Lung (tissue), 12 donors: ENCODE results near the gene ANKRD60. TPM values are rescaled to one million over a fixed set of nuclear protein-coding genes. Genes with fewer than 3 reads are reported as not detected.

Source experiments
- ATAC-seq: fragments of 200-7000 bp; cut with Tn5 transposase; one replicate; pipeline ENCODE4 v1.9.1; 2020; ENCODE audit warnings: moderate number of reproducible peaks; ENCODE audit not compliant: insufficient read depth, low FRiP score
- DNase-seq, 3 donors: peaks; one replicate each; pipeline ENCODE4 v3.0.0-alpha.2; 2013 to 2017
- H3K27ac ChIP-seq, 2 donors: one replicate each; pipeline ENCODE4 v1.5.1; 2013; ENCODE audit warnings: mild to moderate bottlenecking in 2 of 2, moderate library complexity in 2 of 2, control low read depth in 1 of 2, inconsistent platforms in 1 of 2, low read depth in 1 of 2, low read length in 1 of 2
- H3K27me3 ChIP-seq, 3 donors: one replicate each; pipeline ENCODE4 v1.5.1; 2013; ENCODE audit warnings: low read length in 2 of 3; ENCODE audit not compliant: control insufficient read depth in 3 of 3, insufficient read depth in 3 of 3
- H3K36me3 ChIP-seq, 4 donors: one replicate each; pipeline ENCODE4 v1.5.1; 2013; ENCODE audit warnings: low read length in 4 of 4, mild to moderate bottlenecking in 1 of 4, moderate library complexity in 1 of 4; ENCODE audit not compliant: control insufficient read depth in 4 of 4, insufficient read depth in 4 of 4
- H3K4me1 ChIP-seq, 5 donors: one replicate each; pipeline ENCODE4 v1.5.1; 2013; ENCODE audit warnings: low read length in 5 of 5, mild to moderate bottlenecking in 2 of 5, moderate library complexity in 1 of 5; ENCODE audit not compliant: control insufficient read depth in 5 of 5, insufficient read depth in 5 of 5
- H3K4me3 ChIP-seq: one replicate; pipeline ENCODE4 v1.5.1; 2013; ENCODE audit warnings: mild to moderate bottlenecking, control low read depth, moderate library complexity
- H3K9ac ChIP-seq, 2 donors: one replicate each; pipeline ENCODE4 v1.5.1; 2013; ENCODE audit warnings: low read length in 2 of 2, control low read depth in 1 of 2; ENCODE audit not compliant: insufficient read depth in 1 of 2
- H3K9me3 ChIP-seq, 4 donors: one replicate each; pipeline ENCODE4 v1.5.1; 2013; ENCODE audit warnings: low read length in 3 of 4, mild to moderate bottlenecking in 1 of 4, moderate library complexity in 1 of 4; ENCODE audit not compliant: control insufficient read depth in 4 of 4, insufficient read depth in 3 of 4
- CTCF ChIP-seq: IDR thresholded peaks from 2 replicates; pipeline ENCODE4 v1.5.1; 2012; ENCODE audit warnings: mild to moderate bottlenecking; ENCODE audit errors: control extremely low read depth, extremely low read depth
- WGBS, 2 donors: extraction: QIAGEN DNeasy Blood & Tissue Kit; methylation state at CpG; one replicate each; pipeline ENCODE4 v1.1.7; 2013; 5-methylcytosine and 5-hydroxymethylcytosine counted together
- polyA plus RNA-seq, 2 donors: library from polyadenylated mRNA; stranded (reverse); fragments of 200-250 nt; gene quantifications; one replicate each; pipeline ENCODE4 v1.2.1, GENCODE V29; 2013
- total RNA-seq, 2 donors: library from RNA; depleted of rRNA in 1 of 2; stranded (reverse); fragments of >200 nt in 1 of 2; gene quantifications; one replicate each; pipeline ENCODE4 v1.2.1, GENCODE V29; 2014 to 2021
- donor health status: control.
- donor health status: control.
- donor health status: Bipolar disorder and iron deficiency.
- donor health status: healthy.
- donor health status: DM: yes; HTN: yes; CAD: no.

Gene ANKRD60
- total and polyA plus RNA-seq, 4 donors, result not detected

GRCh38 chr20:58243653-58244410, 15.4 kb upstream of the ANKRD60 start:
- Histone ChIP-seq H3K27ac (no peak overlapping the region), H3K27me3 (no peaks in the 10 kb centered on the region), H3K9ac (no peak overlapping the region), H3K36me3 (peaks cover 6 to 37% (median 17%) of the 10 kb centered on the region in 4 donors), H3K4me1 (no peaks in the 10 kb centered on the region), H3K4me3 (no peak overlapping the region), H3K9me3 (no peaks in the 10 kb centered on the region)
- ATAC-seq, result no peak
- WGBS, 2 donors, result 86 to 91% methylated on average over 9 of the region's 9 CpGs
- DNase-seq, result no peak
- TF ChIP-seq CTCF, result no peak

- DNase-seq, result no peak
- TF ChIP-seq CTCF, result no peak
- Histone ChIP-seq H3K4me1 (no peaks in the 10 kb centered on the region), H3K27ac (no peak overlapping the region), H3K9ac (no peak overlapping the region), H3K27me3 (no peaks in the 10 kb centered on the region), H3K9me3 (no peaks in the 10 kb centered on the region), H3K36me3 (peaks cover 6 to 36% (median 17%) of the 10 kb centered on the region in 4 donors), H3K4me3 (no peak overlapping the region)
- WGBS, 2 donors, result 96 to 97% methylated on average over 5 of the region's 5 CpGs
- no peak for ATAC-seq
Observed at GRCh38 chr20:58242824-58243223, 14.4 kb upstream of the ANKRD60 start.

DNA sequence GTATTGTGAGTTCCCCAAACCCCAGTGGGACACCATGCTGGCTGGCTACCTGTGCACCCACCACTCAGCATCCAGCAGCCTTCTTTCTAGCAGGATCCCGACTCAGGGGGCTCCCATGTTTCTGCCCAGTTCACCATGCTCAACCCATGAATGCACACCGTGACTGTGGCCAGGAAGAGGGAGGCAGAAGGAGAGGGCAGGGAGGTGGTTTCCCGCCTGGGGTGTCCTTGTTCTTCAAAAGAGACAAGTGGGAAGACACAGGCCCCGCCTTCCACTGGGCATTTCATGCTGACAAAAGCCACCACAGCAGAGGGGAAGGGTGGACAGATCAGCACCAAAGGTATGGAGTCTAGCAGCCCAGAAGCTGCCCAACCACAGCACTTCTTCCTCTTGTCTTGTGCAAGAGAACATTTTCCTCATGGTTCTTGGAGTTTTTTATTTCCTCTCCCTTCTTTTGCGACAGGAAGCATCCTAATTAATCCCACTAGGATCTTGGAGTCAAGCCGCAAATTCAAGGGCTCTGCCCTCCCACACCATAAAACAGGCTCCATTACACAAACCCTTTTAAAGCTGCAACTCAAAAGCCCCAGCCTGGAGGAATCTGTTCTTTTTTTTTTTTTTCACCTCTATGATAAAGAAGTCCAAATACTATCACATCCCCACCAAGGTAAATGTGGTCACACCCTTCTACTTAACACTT, 13.5 kb upstream of the ANKRD60 start:
- H3K27ac ChIP-seq, result no peak overlapping the region
- WGBS, 2 donors, result 96 to 97% methylated on average over 6 of the region's 6 CpGs
- peaks cover 0 to under 1% (median 0%) of the 10 kb centered on the region in 5 donors for H3K4me1 ChIP-seq
- TF ChIP-seq CTCF, result no peak
- H3K9me3 ChIP-seq, result no peaks in the 10 kb centered on the region
- H3K27me3 ChIP-seq, result no peaks in the 10 kb centered on the region
- H3K9ac ChIP-seq, result no peak overlapping the region
- ATAC-seq (no peak), DNase-seq (no peak)
- H3K36me3 ChIP-seq, result peaks cover 3 to 32% (median 14%) of the 10 kb centered on the region in 4 donors
- H3K4me3 ChIP-seq, result no peak overlapping the region
